GM12891 (cell line): ENCODE results near the gene YBX2.
A peak's percentile ranks its signal among the peaks of the same experiment; 100 is the strongest.

Experiments
- DNase-seq: peaks from one replicate; pipeline ENCODE4 v3.0.0; 2011; ENCODE audit warnings: low spot score; ENCODE audit not compliant: insufficient read length
- FAIRE-seq: peaks from 2 replicates; lab custom pipeline; 2011; peaks lifted over from hg19 to GRCh38; lab: Jason Lieb, UNC
- POLR2AphosphoS5 ChIP-seq: IDR thresholded peaks from 2 replicates; pipeline ENCODE4 v1.6.1; 2011; ENCODE audit warnings: low read depth, low read length, control low read depth
- POU2F2 ChIP-seq: IDR thresholded peaks from 2 replicates; pipeline ENCODE4 v1.6.1; 2011; ENCODE audit warnings: low read depth, mild to moderate bottlenecking, control low read depth, low read length, moderate library complexity
- SPI1 ChIP-seq: IDR thresholded peaks from 2 replicates; pipeline ENCODE4 v1.6.1; 2011; ENCODE audit warnings: low read depth, low read length, control low read depth
- TAF1 ChIP-seq: IDR thresholded peaks from 2 replicates; pipeline ENCODE4 v1.6.1; 2011; ENCODE audit warnings: low read depth, low read length, control low read depth

The YBX2 gene

GRCh38 chr17:7239091-7240027 is 55.1 kb downstream of the YBX2 start, which contains the start of gene PHF23:
PHF23 (minus strand) TSS chr17:7239457; CDS start chr17:7239279, 178 bp downstream.
- peak; percentile 98 for FAIRE-seq
- peak; percentile 74 for TF ChIP-seq SPI1
- no peak for TF ChIP-seq POU2F2
- peak; percentile 96 for DNase-seq

DNA sequence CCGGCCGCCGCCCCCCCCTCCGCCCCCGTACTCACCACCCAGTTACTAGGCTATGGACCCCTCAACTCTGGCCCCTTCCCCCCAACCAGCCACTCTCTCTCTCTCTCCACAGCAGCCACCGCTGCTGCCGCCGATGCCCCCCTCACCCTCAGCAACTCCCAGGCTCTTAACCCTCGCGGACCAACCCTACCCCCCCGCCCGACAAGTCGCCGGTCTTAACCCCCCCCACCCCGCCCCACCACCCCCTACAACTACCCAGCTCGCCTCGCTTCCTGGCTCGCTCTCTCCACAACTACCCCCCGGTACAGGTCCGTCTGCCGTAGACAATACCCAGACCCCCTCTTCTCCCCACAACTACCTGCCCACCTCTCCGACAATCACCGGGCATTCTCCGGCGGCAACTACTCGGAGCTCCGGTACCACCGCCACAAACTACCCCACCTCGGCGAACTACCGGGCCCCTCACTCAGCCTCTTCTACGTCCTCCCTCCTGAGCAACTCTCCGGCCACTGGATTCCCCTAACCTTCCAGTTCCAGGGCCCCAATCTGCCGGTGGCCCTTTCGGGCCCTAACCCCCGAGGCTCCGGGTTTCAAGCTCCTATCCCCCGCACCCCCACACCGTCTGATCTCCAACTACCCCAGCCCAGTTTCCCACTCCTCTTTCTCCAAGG is 55.9 kb downstream of the YBX2 start:
- FAIRE-seq (no peak), DNase-seq (no peak)
- TF ChIP-seq TAF1 (0 out of 2 replicates have a peak, but pooled peaks have one; percentile 11), POLR2AphosphoS5 (no peak)
